ENCODE results near the gene CX3CR1. TPM values are rescaled to one million over a fixed set of nuclear protein-coding genes. Genes with fewer than 3 reads are reported as not detected.

The CX3CR1 gene, protein sequence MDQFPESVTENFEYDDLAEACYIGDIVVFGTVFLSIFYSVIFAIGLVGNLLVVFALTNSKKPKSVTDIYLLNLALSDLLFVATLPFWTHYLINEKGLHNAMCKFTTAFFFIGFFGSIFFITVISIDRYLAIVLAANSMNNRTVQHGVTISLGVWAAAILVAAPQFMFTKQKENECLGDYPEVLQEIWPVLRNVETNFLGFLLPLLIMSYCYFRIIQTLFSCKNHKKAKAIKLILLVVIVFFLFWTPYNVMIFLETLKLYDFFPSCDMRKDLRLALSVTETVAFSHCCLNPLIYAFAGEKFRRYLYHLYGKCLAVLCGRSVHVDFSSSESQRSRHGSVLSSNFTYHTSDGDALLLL
- total RNA-seq (0.19 and 0.27 TPM in 2 replicates), polyA plus RNA-seq (0.16 and 0.26 TPM in 2 replicates), polyA minus RNA-seq (0.94 and 2.6 TPM in 2 replicates)
- 2.0 TPM for total RNA-seq (2013)

GRCh38 chr3:39279745-39280517 lies at the start of gene CX3CR1:
TSS of gene CX3CR1 (minus strand) at chr3:39280036. CDS start at chr3:39266509, 13,527 bp downstream.
- H3K9me3 Mint-ChIP-seq (ENCODE audit: insufficient read depth), result no peaks in the 10 kb centered on the region
- Histone ChIP-seq H3K79me2 (ENCODE audit: control insufficient read depth, insufficient read depth, low read length) (no peaks in the 10 kb centered on the region), H3K4me1 (ENCODE audit: control insufficient read depth in 2 of 2, insufficient read depth in 2 of 2, low read length in 2 of 2) (peaks cover 26 to 33% of the 10 kb centered on the region in 2 donors), H3K4me2 (replicated peaks; ENCODE audit: low read depth, low read length, poor library complexity, severe bottlenecking) (no peak within 1 kb of the TSS), H2AFZ (ENCODE audit: insufficient read depth, low read depth, low read length, poor library complexity, severe bottlenecking) (no peak within 1 kb of the TSS), H3K36me3 (replicated peaks in 1 of 2; ENCODE audit: control extremely low read depth in 1 of 2, control insufficient read depth in 1 of 2, extremely low read depth in 1 of 2, insufficient read depth in 2 of 2, low read length in 1 of 2) (no peaks in the 10 kb centered on the region), H3K9me3 (ENCODE audit: control extremely low read depth in 1 of 3, control insufficient read depth in 2 of 3, insufficient read depth in 1 of 3, low read length in 2 of 3) (no peaks in the 10 kb centered on the region), H3K27me3 (replicated peaks in 1 of 4; ENCODE audit: control extremely low read depth in 1 of 4, control insufficient read depth in 3 of 4, insufficient read depth in 4 of 4, low read length in 3 of 4) (no peaks in the 10 kb centered on the region), H3K4me3 (ENCODE audit: control extremely low read depth in 1 of 5, extremely low read depth in 1 of 5, insufficient read depth in 1 of 5, low read depth in 2 of 5, low read length in 4 of 5) (no peak within 1 kb of the TSS), H3K9ac (ENCODE audit: low read length) (no peak within 1 kb of the TSS), H4K20me1 (ENCODE audit: control insufficient read depth, insufficient read depth, low read length, poor library complexity, severe bottlenecking) (no peaks in the 10 kb centered on the region), H3K27ac (ENCODE audit: low read length in 2 of 2) (no peak within 1 kb of the TSS)
- TF ChIP-seq EZH2 (IDR thresholded peaks at IDR 0.05; ENCODE audit: borderline replicate concordance, insufficient read depth, low read depth, low read length, poor library complexity, severe bottlenecking) (no peak), CTCF (IDR thresholded peaks at IDR 0.05) (no peak)
- no peak for ATAC-seq (ENCODE audit: low read depth)
- no peak within 1 kb of the TSS for H3K27ac Mint-ChIP-seq
- WGBS (ENCODE audit: insufficient coverage), result 56% methylated on average over 3 of the region's 5 CpGs
- intact Hi-C loops (cut with micrococcal nuclease), result no loop called here
- no peak for DNase-seq
- ChIA-PET CTCF (interaction anchor here (1.2 to 31.5 kb wide), 5 partner anchors 8 to 78 kb away, joined by 4 to 1573 read pairs (median 5); partner anchors contain the start of gene XIRP1), POLR2A (no interaction called here)
- H3K4me3 Mint-ChIP-seq, result no peak within 1 kb of the TSS
- H3K4me1 Mint-ChIP-seq, result peaks cover 38% of the 10 kb centered on the region
- H3K27me3 Mint-ChIP-seq, result no peaks in the 10 kb centered on the region

All from B cell (primary cell).